Body of pancreas (tissue), 4 donors: ENCODE measurements around the gene RAP1GAP2.

ENCODE experiments used
- CTCF ChIP-seq, 7 experiments: fragments of 450-650 bp in 4 of 7; fragments of 200-600 bp in 3 of 7; sonication (generic) in 3 of 7; IDR thresholded peaks; one replicate each; pipeline ENCODE4 v1.5.1; 2016 to 2019; ENCODE audit warnings: antibody characterized with exemption in 7 of 7
- POLR2A ChIP-seq, 3 donors: fragments of 450-650 bp; IDR thresholded peaks; one replicate each; pipeline ENCODE4 v1.6.1; 2016; ENCODE audit warnings: antibody characterized with exemption in 3 of 3, mild to moderate bottlenecking in 2 of 3

GRCh38 chr17:2980904-2981246 is 184.6 kb downstream of the RAP1GAP2 start:
- TF ChIP-seq CTCF (IDR thresholded peaks at IDR 0.05) (no peak), POLR2A (IDR thresholded peaks at IDR 0.05) (no peak)
